IPS-15b (cell line): ENCODE measurements around the gene NFATC2IP.

ENCODE experiments used
- H3K27me3 ChIP-seq: one replicate; pipeline ENCODE4 v1.6.1; 2013; ENCODE audit warnings: low read length; ENCODE audit not compliant: control insufficient read depth, insufficient read depth
- H3K36me3 ChIP-seq: one replicate; pipeline ENCODE4 v1.6.1; 2013; ENCODE audit warnings: low read length; ENCODE audit not compliant: control insufficient read depth, insufficient read depth
- H3K4me1 ChIP-seq: one replicate; pipeline ENCODE4 v1.6.1; 2013; ENCODE audit warnings: mild to moderate bottlenecking, low read length; ENCODE audit not compliant: control insufficient read depth, insufficient read depth
- H3K4me3 ChIP-seq: one replicate; pipeline ENCODE4 v1.5.1; 2013; ENCODE audit warnings: low read depth, low read length
- H3K9ac ChIP-seq: one replicate; pipeline ENCODE4 v1.6.1; 2013; ENCODE audit warnings: low read depth, mild to moderate bottlenecking, low read length
- H3K9me3 ChIP-seq: one replicate; pipeline ENCODE4 v1.6.1; 2013; ENCODE audit warnings: mild to moderate bottlenecking, low read length; ENCODE audit not compliant: control insufficient read depth, insufficient read depth

Gene NFATC2IP

GRCh38 chr16:28950648-28951409 lies at the start of gene NFATC2IP:
NFATC2IP (plus strand) TSS chr16:28950937; CDS start chr16:28951012, 75 bp downstream.
- Histone ChIP-seq H3K4me3 (peak within 1 kb of the TSS; percentile 85), H3K9me3 (no peaks in the 10 kb centered on the region), H3K4me1 (peaks cover 7% of the 10 kb centered on the region), H3K9ac (peak within 1 kb of the TSS; percentile 81), H3K27me3 (no peaks in the 10 kb centered on the region), H3K36me3 (peaks cover 21% of the 10 kb centered on the region)

- no peaks in the 10 kb centered on the region for H3K4me1 ChIP-seq
- no peaks in the 10 kb centered on the region for H3K27me3 ChIP-seq
- H3K9ac ChIP-seq = no peak overlapping the region
- peaks cover 3% of the 10 kb centered on the region for H3K36me3 ChIP-seq
- H3K4me3 ChIP-seq = no peak overlapping the region
- H3K9me3 ChIP-seq = no peaks in the 10 kb centered on the region
Observed at GRCh38 chr16:28901862-28902261, 48.9 kb upstream of the NFATC2IP start.

DNA sequence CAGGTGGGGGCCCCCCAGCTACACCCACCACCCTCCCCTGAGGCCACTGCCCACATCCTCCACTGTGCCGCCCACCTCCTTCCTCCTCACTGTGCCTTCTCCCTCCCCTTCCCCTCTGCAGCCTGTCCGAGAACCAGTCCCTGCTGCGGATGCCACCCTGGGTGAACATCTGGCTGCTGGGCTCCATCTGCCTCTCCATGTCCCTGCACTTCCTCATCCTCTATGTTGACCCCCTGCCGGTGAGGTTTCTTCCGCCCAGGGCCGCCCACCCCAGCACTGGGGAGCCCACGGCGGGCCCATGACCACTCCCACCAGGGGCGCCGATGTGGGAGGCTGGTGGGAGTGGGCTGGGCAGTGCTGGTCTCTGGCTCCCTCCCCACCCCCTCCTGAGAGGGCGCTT lies 47.8 kb upstream of the NFATC2IP start:
- no peaks in the 10 kb centered on the region for H3K4me1 ChIP-seq
- H3K36me3 ChIP-seq = peaks cover 3% of the 10 kb centered on the region
- H3K9ac ChIP-seq = no peak overlapping the region
- H3K9me3 ChIP-seq = no peaks in the 10 kb centered on the region
- no peaks in the 10 kb centered on the region for H3K27me3 ChIP-seq
- H3K4me3 ChIP-seq = no peak overlapping the region

GRCh38 chr16:28903344-28904042 lies 47.2 kb upstream of the NFATC2IP start:
- Histone ChIP-seq H3K4me1 (no peaks in the 10 kb centered on the region), H3K4me3 (no peak overlapping the region), H3K9me3 (no peaks in the 10 kb centered on the region), H3K27me3 (no peaks in the 10 kb centered on the region), H3K9ac (no peak overlapping the region), H3K36me3 (peaks cover 6% of the 10 kb centered on the region)

GRCh38 chr16:28904363-28904762 lies 46.4 kb upstream of the NFATC2IP start:
- no peak overlapping the region for H3K4me3 ChIP-seq
- no peak overlapping the region for H3K9ac ChIP-seq
- H3K27me3 ChIP-seq = no peaks in the 10 kb centered on the region
- no peaks in the 10 kb centered on the region for H3K4me1 ChIP-seq
- no peaks in the 10 kb centered on the region for H3K9me3 ChIP-seq
- peaks cover 8% of the 10 kb centered on the region for H3K36me3 ChIP-seq

GRCh38 chr16:28904828-28905227 lies 45.9 kb upstream of the NFATC2IP start:
- Histone ChIP-seq H3K27me3 (no peaks in the 10 kb centered on the region), H3K4me3 (no peak overlapping the region), H3K36me3 (peaks cover 8% of the 10 kb centered on the region), H3K9ac (no peak overlapping the region), H3K4me1 (no peaks in the 10 kb centered on the region), H3K9me3 (no peaks in the 10 kb centered on the region)

DNA sequence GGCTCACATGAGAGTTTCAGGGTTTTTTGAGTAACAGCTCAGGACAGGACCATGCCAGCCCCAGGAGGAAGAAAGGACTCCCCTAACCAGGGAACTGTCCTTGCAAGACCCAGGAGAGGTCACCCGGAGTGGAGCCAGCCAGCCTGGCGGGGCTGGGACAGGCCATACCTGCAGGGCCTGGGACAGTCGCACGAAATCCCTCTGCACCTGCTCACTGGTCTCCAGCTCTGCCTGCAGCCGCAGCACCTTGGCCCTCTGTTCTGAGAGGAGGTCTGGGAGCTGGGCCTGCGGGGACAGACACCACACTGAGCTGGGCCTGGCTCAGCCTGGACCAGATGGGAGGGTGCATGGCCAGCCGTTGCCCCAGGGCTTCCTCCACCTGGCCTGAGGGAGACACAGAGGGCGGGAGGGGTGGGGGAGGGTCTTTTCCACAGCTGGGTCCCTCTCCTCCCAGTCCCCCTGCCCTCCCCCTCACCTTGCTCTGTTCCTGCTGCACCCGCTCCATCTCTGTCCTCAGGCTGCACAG lies 45.4 kb upstream of the NFATC2IP start:
- Histone ChIP-seq H3K9ac (no peak overlapping the region), H3K4me1 (no peaks in the 10 kb centered on the region), H3K27me3 (no peaks in the 10 kb centered on the region), H3K4me3 (no peak overlapping the region), H3K36me3 (peaks cover 8% of the 10 kb centered on the region), H3K9me3 (no peaks in the 10 kb centered on the region)

DNA sequence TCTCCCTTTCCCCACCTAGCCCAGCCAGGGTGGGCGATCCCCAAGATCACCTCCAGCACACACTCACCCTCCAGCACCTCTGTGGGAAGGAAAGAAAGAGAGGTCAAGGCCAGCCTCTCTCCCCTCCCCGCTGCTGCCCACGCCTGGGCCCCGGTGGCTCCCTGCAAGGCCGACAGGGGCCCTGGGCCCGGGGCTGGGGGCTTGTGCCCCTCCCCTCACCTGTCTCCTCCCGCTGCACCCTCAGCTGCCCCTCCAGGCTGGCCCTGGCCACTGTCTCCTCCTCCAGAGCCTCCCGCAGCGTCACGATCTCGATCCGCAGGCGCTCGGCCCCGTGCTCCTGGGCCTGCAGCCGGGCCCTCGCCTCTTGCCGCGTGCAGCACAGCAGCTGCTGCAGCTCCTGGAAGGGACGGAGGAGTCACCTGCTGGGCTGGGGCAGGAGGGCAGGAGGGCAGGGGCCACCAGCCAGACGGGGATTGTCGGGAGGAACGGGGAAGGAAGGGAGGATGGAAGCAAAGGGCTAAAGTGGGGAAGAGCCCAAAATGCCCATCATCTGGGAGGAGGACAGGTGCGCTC lies 44.9 kb upstream of the NFATC2IP start:
- Histone ChIP-seq H3K4me3 (no peak overlapping the region), H3K9ac (no peak overlapping the region), H3K27me3 (no peaks in the 10 kb centered on the region), H3K36me3 (peaks cover 8% of the 10 kb centered on the region), H3K4me1 (no peaks in the 10 kb centered on the region), H3K9me3 (no peaks in the 10 kb centered on the region)

DNA sequence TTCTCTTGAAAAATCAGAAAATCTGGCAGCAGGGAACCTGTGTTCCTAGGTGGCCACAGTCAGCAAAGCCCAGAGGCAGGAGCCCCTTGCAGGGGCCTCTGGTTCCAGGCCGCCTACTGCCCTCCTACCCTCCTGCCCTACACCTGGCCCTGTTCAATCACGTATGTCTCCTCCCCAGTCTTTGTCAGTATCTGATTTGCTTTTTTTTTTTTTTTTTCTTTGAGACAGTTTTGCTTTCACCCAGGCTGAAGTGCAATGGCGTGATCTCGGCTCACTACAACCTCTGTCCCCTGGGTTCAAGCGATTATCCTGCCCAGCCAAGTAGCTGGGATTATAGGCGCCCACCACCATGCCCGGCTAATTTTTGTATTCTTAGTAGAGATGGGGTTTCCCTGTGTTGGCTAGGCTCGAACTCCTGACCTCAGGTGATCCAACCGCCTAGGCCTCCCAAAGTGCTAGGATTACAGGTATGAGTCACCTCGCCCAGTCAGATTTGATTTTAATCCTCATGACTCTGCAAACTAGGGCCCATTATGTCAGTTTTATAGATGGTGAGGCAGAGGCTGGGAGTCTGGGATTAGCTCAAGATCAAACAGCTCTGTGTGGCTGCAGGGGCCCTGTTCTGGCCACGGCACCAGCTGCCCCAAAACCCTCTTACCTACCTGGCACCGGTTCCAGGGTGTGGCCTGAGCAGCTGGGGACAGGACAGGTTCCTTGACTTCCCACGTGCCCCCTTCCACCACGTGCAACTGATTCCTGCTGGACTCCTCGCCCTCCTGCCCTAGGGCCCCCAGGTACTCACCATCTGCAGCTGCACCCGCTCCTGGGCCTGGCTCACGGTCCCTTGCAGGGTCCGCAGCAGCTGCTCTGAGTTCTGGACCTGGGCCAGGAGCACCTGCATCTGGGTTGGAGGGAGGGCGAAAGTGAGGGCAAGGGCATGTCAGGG lies 40.4 kb upstream of the NFATC2IP start:
- Histone ChIP-seq H3K27me3 (no peaks in the 10 kb centered on the region), H3K4me1 (no peaks in the 10 kb centered on the region), H3K4me3 (no peak overlapping the region), H3K9me3 (no peaks in the 10 kb centered on the region), H3K36me3 (peaks cover 13% of the 10 kb centered on the region), H3K9ac (no peak overlapping the region)

DNA sequence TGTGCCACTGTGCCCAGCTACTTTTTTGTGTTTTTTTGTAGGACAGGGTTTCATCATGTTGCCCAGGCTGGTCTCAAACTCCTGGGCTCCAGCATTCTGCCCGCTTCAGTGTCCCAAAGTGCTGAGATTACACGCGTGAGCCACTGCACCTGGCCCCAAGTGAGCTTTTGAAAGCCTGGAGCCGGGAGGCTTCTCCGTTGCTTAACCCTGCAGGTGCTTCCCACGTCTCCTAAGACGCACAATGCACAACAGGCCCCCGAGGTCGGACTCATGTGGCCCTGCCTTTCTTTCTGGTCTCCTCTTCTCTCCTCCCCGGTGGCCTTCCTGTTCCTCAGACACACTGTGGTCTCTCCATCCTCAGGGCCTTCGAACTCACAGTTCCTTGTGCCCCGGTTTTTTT lies 38.2 kb upstream of the NFATC2IP start:
- Histone ChIP-seq H3K4me3 (no peak overlapping the region), H3K36me3 (peaks cover 15% of the 10 kb centered on the region), H3K4me1 (no peaks in the 10 kb centered on the region), H3K9ac (no peak overlapping the region), H3K9me3 (no peaks in the 10 kb centered on the region), H3K27me3 (no peaks in the 10 kb centered on the region)
